ENCODE data around the gene TBC1D2B. TPM values are rescaled to one million over a fixed set of nuclear protein-coding genes. Genes with fewer than 3 reads are reported as not detected.
"Not testable (repeated sequence)": the region's sequence is repeated elsewhere in the genome, so short reads cannot be mapped to it uniquely, and the experiment has no call there.

TBC1D2B gene
- total RNA-seq, 1 donor from 2014 or later, result 11.7 TPM

- Histone ChIP-seq H3K4me1 (no peaks in the 10 kb centered on the region), H3K4me3 (no peak overlapping the region), H3K36me3 (no peaks in the 10 kb centered on the region), H3K27me3 (ENCODE audit: low read depth) (no peaks in the 10 kb centered on the region), H3K27ac (replicated peaks) (no peak overlapping the region), H3K9me3 (replicated peaks) (no peaks in the 10 kb centered on the region)
- intact Hi-C loops (cut with micrococcal nuclease), result no loop called here
- TF ChIP-seq CTCF (IDR thresholded peaks at IDR 0.05; ENCODE audit: borderline replicate concordance), result no peak
- DNase-seq, result no peak
Observed at GRCh38 chr15:77981281-77982126, 96.0 kb downstream of the TBC1D2B start.

DNA sequence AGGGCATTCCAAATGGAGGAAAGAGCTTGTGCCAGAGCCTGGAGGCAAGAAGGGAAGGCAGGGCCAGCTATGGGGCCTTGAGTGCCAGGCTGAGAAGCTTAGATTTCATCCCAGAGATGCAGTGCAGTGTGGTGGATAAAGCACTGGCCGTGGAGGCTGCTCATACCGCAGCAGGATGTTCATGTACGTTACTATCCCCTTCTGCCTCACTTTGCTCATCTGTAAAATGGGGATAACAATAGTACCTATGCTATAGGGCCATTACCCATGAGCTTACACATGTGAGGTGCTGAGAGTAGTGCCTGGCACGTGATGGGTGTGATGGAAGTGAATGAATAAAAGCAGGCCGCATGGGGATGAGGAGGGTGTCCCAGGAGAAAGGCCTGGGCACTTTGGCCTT lies 96.8 kb downstream of the TBC1D2B start:
- H3K9me3 ChIP-seq (replicated peaks); intact Hi-C loops (cut with micrococcal nuclease); H3K4me3 ChIP-seq; H3K27me3 ChIP-seq (ENCODE audit: low read depth); H3K27ac ChIP-seq (replicated peaks); H3K4me1 ChIP-seq; H3K36me3 ChIP-seq; DNase-seq: not testable (repeated sequence)

DNA sequence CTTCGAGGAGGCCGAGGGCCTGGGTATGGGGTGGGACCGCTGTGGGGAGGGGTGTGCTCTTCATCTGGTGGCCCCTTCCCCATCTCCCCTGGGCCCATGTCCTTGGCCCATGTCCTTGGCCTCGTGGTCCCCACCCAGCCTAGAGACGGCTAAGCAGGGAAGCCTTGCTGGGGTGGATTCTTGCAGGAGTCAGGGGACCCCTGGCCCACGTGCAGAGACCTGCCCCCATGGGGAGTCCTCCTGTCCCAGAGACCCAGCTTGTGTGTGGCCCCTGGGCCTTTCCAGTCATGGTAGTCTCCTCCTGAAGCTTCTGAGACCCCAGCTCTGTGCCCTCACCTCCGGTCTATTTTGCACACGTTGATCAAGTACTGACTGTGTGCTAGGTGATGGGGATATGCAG lies 97.4 kb downstream of the TBC1D2B start:
- no peak for DNase-seq
- Histone ChIP-seq H3K27ac (replicated peaks) (no peak overlapping the region), H3K27me3 (ENCODE audit: low read depth) (no peaks in the 10 kb centered on the region), H3K4me1 (peaks cover 12% of the 10 kb centered on the region), H3K9me3 (replicated peaks) (no peaks in the 10 kb centered on the region), H3K4me3 (no peak overlapping the region), H3K36me3 (no peaks in the 10 kb centered on the region)
- no peak for TF ChIP-seq CTCF (IDR thresholded peaks at IDR 0.05; ENCODE audit: borderline replicate concordance)
- intact Hi-C loops (cut with micrococcal nuclease), result no loop called here

DNA sequence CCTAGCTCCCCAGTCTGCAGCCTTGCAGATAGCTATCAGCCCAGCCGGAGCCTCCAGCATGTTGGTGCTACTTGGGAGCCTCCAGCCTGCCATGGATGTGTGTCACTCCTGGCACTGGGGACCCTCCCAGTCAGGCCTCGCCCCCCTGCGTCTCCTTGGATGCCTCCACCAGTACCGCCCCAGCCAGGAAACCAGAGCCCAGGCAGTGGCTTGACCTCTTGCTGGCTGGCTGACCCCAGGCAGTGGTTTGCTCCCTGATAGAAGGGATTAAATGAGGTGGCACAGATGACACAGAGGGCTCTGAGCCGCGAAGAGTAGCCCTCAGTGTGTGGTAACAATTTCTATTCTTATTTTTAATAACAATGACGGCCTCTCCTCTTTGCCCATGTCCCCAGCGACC lies 98.4 kb downstream of the TBC1D2B start:
- H3K9me3 ChIP-seq (replicated peaks); H3K27ac ChIP-seq (replicated peaks); H3K4me3 ChIP-seq; intact Hi-C loops (cut with micrococcal nuclease); H3K27me3 ChIP-seq (ENCODE audit: low read depth); DNase-seq; H3K36me3 ChIP-seq: not testable (repeated sequence)
- peaks cover 21% of the 10 kb centered on the region for H3K4me1 ChIP-seq

- H3K9me3 ChIP-seq (replicated peaks); DNase-seq; H3K36me3 ChIP-seq; H3K4me3 ChIP-seq; H3K27me3 ChIP-seq (ENCODE audit: low read depth); intact Hi-C loops (cut with micrococcal nuclease); H3K27ac ChIP-seq (replicated peaks): not testable (repeated sequence)
- H3K4me1 ChIP-seq, result peaks cover 25% of the 10 kb centered on the region
Observed at GRCh38 chr15:77978759-77979145, 98.8 kb downstream of the TBC1D2B start.

DNA sequence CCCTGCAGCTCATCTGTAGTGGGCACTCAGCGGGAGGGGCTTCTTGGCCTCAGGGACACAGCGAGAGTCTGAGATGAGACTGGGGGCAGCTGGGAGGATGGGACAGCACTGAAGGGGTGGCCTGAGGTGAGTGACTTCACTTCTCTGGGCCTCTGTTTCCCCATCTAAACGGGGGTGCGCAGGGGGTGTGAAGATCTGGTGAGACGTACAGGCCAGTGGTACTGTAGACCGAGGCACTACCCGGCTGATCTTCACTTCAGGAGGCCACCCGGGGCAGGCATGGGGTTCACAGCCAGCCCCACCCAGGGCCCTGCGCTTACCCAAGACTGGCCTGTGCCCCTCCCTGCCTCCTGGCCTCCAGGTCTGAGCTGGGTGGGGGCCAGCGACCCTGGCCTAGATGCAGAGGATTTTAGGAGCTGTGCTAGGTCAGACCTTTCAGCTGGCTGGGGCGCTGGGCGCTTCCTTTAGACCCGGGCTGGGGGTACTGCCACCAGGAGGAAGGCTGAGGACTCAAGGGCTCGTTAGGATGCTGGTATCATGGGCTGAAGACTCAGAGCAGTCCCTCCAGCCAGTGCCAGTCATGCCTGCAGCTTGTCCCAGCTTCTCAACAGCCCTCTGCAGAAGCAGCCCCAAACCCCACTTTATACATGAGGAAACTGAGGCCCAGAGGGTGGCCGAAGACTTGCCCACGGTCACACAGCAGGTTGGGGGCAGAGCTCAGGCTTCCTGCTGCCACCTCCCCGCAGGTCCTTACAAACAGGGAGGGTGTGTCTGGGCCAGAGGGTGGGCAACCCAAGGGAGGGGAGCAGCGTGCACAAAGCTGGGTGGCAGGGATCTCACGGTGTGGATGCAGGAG lies 99.4 kb downstream of the TBC1D2B start:
- H3K27ac ChIP-seq (replicated peaks); intact Hi-C loops (cut with micrococcal nuclease); H3K4me3 ChIP-seq; DNase-seq; H3K27me3 ChIP-seq (ENCODE audit: low read depth); H3K9me3 ChIP-seq (replicated peaks); H3K36me3 ChIP-seq: not testable (repeated sequence)
- H3K4me1 ChIP-seq, result peaks cover 27% of the 10 kb centered on the region

DNA sequence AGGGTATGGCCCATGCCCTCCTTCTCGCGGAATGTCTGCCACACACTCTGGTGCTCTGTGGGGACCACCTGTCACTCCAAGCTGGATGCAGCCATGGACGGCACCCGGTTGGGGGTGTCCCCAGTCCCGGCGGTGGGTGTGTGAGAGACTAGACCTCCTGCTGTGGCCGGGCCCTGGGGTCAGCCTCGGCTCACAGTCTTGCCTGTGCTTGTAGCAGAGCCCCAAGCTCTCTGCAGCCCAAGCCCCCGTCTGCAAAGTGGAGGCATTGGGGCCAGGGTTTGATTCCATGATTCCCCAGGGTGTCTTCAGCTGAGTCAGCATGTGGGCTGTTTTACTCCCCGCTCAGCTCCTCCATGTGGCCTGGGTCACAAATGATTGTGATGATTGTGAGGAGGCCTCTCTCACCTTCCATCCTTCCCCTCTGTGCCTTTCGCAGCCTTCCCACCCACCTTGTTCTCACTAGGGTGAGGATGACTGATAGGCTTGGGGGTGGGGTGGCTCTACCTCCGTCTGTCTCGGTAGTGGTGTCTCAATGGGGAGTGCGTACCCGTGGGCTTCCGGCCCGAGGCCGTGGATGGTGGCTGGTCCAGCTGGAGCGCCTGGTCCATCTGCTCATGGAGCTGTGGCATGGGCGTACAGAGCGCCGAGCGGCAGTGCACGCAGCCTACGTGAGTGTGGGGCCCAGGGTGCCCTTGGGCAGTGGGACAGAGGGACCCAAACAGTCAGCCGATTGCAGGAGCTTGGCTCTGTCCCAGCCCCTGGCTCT lies 100.6 kb downstream of the TBC1D2B start:
- H3K4me1 ChIP-seq, result peaks cover 32% of the 10 kb centered on the region
- H3K36me3 ChIP-seq; DNase-seq; H3K9me3 ChIP-seq (replicated peaks); H3K27ac ChIP-seq (replicated peaks); H3K4me3 ChIP-seq; intact Hi-C loops (cut with micrococcal nuclease); H3K27me3 ChIP-seq (ENCODE audit: low read depth): not testable (repeated sequence)

DNA sequence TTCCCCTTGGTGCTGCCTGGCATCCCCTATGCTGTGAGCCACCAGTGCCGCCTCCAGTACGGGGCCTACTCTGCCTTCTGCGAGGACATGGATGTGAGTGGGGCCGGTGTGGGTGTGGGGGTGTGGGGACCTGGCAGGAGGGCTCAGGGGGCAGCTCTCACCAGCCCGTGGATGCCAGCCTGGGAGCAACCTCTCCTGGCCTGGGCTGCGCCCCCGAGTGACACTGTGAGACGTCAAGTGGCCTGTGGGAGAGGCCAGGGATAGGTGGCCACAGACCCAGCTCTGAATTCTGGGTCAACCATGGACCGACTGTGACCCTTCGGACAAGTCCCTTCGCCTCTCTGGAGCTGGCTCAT lies 101.4 kb downstream of the TBC1D2B start:
- peaks cover 34% of the 10 kb centered on the region for H3K4me1 ChIP-seq
- H3K36me3 ChIP-seq; DNase-seq; H3K4me3 ChIP-seq; H3K9me3 ChIP-seq (replicated peaks); H3K27me3 ChIP-seq (ENCODE audit: low read depth); H3K27ac ChIP-seq (replicated peaks); intact Hi-C loops (cut with micrococcal nuclease): not testable (repeated sequence)
